ENCODE data around the gene PVR.
"Not testable (repeated sequence)": the region's sequence is repeated elsewhere in the genome, so short reads cannot be mapped to it uniquely, and the experiment has no call there.

PVR gene

GRCh38 chr19:44677019-44677811 lies 33.5 kb downstream of the PVR start:
- no peak for DNase-seq

DNA sequence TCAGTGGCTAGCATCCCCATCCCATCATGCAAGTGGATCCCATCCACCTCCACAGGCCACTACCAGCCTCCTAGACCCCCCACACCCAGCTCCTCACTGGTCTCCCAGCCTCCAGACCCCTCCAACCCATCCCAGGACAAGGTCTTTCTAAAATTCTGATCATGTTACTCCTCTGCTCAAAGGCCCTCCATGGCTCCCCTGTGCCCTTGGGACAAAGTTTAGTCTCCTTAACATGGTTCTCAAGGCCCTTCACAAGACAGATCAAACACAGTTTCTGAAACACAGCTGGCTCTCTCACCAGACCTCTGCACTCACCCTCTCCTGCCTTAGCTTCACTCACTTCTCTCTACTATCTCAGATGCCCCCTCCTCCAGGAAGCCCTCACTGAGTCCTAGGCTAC lies 36.8 kb downstream of the PVR start:
- DNase-seq, result no peak

GRCh38 chr19:44681992-44682790 lies 38.5 kb downstream of the PVR start:
- DNase-seq, result no peak

- no peak for DNase-seq
Measured at GRCh38 chr19:44682807-44683206, 39.1 kb downstream of the PVR start.

DNA sequence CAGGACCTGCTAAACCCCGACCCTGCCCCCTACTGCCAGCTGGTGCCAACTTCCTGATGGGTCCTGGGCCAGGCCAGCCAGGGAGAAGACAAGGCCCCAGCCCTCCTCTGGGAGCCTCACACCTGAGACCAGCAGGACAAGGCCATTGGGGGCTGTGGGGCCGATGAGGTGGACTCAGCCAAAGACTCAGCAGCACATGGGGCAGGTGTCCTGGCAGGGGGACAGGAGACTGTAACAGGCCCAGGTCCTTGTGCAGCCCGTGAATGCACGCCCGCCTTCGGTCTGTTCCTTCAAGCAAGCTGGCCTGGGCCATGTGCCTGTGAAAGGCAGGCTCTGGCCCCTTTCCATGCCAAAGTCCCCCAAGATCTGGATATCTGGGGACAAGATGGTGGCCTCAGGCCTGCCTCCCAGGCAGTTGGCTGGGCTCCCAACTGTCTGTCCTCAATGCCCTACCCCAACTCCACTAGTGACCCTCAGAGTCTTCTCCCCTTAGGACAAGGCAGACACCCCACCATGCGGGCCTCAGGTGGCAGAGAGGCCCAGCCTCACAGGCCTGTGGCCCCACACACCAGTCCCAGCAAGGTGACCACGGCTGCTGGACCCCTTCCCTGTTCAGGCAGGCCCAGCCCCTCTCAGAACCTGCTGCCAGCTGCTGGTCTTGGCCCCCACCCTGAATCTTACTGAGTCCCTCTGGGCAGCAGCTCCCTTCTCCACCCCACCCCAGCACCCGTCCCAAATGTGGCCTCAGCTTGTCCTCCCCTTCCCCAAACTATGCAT lies 39.9 kb downstream of the PVR start:
- DNase-seq, result no peak

DNA sequence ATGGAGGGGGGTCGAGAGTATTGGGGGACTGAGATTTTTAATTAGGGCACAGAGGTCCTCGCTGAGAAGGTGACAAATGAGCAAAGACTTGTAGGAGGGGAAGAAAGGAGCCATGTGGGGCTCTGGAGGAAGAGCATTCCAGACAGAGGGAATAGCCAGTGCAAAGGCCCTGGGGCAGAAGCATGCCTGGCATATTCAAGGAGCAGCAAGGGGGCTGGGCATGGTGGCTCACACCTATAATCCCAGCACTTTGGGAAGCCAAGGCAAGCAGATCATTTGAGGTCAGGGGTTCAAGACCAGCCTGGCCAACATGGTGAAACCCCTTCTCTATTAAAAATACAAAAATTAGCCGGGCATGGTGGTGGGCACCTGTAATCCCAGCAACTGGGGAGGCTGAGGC lies 40.7 kb downstream of the PVR start:
- DNase-seq, result not testable (repeated sequence)

DNA sequence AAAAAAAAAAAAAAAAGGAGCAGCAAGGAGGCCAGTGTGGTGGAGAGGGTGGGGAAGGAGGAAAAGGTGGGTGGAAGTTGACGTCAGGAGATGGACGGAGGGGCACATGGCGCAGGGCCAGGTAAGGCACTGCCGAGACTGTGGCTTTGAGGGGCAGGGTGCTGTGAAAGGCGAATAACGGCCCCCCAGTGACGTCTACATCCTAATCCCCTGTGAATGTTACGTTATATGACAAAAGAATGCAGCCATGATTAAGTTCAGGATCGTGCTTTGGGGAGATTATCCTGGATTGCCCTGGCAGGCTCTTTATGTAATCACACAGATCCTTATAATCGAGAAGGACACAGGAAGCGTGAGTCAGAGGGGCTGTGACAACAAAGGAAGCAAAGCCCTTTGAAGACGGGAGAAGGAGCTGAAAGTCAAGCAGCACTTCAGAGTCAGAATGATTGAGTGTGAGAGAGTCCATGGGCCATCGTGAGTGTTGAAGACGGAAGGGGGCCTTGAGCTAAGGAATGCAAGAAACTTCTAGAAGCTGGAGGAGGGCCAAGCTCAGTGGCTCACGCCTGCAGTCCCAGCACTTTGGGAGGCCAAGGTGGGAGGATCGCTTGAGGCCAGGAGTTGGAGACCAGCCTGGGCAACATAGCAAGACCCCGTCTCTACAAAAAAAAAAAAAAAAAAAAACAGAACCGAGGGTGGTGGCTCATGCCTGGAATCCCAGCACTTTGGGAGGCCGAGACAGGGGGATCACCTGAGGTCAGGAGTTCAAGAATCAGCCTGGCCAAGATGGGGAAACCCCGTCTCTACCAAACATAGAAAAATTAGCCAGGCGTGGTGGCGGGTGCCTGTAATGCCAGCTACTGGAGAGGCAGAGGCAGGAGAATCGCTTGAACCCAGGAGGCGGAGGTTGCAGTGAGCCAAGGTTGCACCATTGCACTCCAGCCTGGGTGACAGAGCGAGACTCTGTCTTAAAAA lies 41.5 kb downstream of the PVR start:
- DNase-seq, result no peak

GRCh38 chr19:44685877-44686276 lies 42.2 kb downstream of the PVR start:
- DNase-seq, result no peak

DNA sequence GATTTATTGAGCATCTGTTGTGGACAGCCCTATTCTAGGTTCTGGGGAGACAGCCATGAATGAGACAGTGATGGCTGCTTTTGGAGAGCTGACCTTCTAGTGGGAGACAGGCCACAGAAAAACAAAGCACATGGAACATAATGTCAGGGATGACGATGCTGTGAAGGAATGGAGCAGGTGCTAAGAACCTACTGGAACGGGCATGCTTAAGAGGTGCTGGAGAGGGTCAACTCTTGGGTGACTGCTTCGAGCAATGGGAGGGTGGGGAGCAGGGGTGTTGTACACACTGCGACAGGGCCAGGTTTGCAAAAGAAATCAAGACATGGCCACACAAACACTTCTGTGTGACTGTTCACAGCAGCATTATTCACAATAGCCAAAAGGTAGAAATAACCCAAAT lies 43.2 kb downstream of the PVR start:
- no peak for DNase-seq

- no peak for DNase-seq
Measured at GRCh38 chr19:44687888-44688287, 44.2 kb downstream of the PVR start.

- peak; percentile 78 for DNase-seq
Measured at GRCh38 chr19:44689290-44690130, 45.8 kb downstream of the PVR start.

DNA sequence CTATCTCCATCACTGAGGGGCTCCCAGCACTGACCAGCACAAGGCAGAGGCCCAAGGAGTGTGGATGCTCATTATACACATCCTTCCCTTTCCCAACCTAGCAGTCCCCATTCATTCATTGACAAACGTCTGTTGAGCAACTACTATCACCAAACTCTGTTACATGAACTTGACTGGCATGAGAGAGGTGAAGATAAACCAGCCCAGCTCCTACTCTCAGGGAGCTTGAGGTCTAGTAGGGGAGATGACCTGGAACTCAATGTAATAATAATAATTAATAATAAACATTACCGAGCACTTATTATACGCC lies 46.4 kb downstream of the PVR start:
- DNase-seq, result no peak

DNA sequence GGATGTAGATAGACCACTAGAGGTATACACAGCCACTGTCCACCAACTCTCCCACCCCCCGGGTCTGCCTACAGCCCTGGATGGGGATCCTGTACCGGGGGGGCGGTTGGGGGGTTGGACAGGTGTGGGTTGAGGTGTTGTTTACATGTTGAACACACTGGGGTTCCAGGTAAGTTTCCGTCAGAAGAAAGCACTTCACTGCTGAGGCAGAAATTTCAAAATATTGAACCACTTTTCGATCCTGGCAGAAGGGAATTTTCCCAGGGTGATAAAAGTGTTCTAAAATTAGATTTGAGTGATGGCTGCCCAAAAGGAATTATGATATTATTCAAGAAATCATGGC lies 48.6 kb downstream of the PVR start:
- no peak for DNase-seq

DNA sequence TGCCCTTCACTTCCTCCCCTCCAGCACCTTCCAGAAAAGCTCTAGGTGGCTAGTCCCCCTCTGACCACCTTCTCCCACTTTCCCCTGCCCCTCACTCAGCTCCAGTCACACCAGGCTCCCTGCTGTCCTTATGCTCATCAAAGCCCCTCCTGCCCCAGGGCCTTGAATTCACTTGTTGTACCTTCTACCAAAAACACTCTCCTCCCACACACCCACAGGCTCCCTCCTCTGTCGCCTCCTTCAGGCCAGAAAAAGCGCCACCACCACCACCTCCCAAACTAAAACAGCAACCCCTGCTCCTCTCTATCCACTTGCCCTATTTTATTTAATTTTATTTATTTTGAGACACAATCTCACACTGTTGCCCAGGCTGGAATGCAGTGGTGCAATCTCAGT lies 50.5 kb downstream of the PVR start:
- peak; percentile 37 for DNase-seq

DNA sequence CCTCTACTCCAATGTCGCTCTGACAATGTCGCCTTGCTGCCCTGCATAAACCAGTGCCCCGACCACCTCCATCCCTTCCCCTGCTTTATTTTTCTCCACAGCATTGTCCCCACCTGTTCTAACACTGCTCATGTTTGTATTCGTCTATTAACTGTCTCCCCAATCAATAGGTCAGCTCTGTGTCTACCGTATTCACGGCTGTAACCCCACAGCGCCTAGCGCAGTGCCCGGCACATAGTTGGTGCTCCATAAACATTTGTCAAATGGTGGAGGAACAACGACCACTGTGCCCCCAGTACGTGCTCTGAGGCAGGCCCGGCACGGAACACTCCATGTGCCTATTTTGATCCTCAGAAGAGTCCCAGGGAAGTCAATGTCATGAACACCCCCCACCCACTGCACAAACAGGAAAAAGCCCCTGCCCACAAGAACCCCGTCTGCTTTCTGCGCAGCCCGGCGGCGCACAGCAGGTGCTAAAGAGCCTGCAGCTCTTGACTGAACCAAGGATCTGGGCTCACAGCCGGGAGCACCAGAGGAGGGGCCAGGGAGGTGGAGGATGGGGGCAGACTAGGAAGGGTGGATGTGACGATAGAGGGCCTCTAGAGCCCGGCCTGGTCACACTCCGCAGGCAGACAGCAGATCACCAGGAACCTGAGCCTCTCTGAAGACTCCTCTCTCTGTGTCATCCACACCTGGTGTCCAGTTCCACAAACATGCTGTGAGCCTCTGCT lies 53.4 kb downstream of the PVR start:
- no peak for DNase-seq

DNA sequence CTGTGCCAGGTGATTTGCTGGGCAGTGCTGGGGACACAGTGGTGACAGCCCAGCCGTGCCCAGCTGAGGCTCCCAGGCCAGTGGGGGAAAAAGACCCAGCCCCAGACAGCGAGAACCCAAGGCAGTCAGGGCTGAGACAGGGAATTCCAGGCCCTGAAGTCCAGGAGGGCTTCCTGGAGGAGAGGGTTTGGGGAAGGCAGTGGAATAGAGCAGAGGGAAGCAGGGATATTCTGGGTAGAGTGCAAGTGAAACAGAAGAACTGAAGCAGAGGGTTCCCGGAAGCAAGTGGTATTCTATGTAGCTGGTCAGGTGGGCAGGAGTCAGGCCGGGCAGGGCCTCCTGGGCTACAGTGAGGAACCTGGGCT lies 53.9 kb downstream of the PVR start:
- DNase-seq, result no peak

DNA sequence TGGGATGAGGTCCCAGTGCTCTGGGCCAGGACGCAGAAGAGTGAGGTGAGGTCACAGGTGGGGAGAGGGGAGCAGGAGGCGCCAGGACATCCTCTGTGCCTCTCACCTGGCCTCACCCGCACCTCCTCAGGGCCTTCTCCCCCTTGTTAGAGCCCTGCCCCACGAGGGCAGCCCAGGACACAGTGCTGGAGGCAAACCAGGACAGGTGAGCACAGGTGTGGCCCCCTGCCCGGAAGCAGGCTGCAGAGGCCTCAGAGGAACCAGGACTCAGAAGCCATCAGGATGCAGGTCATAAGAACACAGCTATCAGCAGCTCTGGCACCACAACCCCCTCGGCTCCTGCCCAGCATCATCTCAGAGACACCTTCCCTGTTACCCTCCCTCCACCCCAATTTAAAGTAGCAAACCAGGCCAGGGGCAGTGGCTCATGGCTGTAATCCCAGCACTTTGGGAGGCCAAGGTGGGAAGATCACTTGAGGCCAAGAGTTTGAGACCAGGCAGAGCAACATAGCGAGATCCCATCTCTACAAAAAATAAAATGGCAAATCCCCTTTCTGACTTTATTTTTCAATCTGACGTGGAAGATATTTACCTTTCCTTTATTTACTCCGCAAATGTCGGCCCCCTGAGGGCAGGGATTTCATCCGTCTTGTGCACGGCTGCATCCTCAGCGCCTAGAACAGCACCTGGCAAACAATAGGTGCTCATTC lies 54.9 kb downstream of the PVR start, which contains the start of gene CEACAM16:
Gene CEACAM16 (plus strand): TSS at position 660 of the 710 bp plus-strand sequence. CDS start 2,306 bp downstream, outside the sequence.
- DNase-seq, result no peak

DNA sequence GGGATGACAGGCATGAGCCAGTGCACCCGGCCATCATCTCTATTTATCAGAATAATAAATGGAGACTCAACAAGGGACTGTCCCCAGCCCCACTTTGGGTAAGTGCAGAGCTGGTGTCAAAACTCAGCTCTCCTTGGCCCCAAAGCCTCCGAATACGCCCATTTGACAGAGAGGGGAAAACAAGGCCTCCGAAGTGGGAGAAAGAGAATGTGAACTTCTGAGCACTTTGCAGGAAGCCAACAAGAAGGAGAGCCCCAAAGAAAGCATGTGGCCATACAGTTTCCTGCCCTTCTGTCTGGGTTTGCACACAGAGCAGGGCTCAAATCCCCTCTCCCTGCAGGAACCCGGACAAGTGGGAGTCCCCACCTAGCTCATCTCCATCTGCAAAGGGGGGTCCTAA lies 56.8 kb downstream of the PVR start:
- no peak for DNase-seq

DNA sequence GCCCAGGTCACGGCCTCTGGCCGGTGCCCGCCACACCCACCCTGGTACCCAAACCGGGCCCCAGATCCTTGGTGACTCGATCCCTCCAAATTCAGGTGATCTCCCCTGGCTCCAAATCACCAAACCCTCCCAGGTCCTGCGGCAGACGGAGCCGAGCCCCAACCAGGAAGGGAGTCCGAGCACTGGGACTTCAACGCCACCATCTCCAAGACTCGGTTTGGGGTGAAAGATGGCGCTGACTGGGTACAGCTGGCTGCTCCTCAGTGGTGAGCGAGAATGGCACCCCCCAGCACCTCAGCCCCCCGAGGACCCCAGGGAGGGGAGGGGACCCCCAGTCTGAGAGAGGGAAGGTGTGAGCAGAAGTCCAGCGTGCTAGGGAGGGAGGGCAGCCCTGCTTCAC lies 57.5 kb downstream of the PVR start:
- DNase-seq, result no peak

DNA sequence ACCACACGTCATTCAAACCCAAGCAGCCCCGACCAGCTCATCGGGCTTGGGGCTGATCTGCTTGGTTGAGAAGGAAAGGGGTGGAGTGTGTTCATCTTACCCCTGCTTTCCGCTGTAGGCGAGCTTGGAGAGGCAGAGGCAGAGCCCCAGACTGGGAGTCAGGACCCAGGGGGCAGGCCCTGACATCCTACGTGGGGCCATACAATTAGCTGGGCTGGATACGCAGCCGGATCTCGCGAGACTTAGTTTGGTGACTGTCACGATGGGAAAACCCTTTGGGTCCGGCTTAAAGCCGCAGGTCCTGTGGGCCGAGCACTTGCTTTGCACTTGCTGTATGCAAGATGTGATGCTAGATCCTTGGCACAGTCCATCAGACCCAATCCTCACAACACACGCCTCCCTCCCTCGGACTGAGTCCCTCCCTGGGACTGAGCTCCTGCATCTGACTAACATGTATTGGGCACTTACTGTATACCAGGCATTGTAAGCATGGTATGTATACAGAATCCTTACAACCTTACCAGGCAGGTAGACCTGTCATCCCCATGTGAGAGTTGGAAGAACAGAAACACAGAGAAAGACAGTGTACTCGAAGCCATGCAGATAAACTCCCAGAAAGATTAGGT lies 59.0 kb downstream of the PVR start:
- DNase-seq, result no peak
